Aorta (tissue), 5 donors: Measurements from ENCODE around the gene PLCB1. TPM values are rescaled to one million over a fixed set of nuclear protein-coding genes. Genes with fewer than 3 reads are reported as not detected.

Source experiments
- ATAC-seq: fragments of 200-7000 bp; cut with Tn5 transposase; one replicate; pipeline ENCODE4 v1.9.1; 2022; ENCODE audit warnings: moderate library complexity; ENCODE audit not compliant: low FRiP score
- DNase-seq, 2 donors: peaks; one replicate each; pipeline ENCODE4 v3.0.0-alpha.2; 2020
- H3K27ac ChIP-seq, 2 donors: one replicate each; pipeline ENCODE4 v1.5.1; 2013; ENCODE audit warnings: low read length in 2 of 2, mild to moderate bottlenecking in 2 of 2, moderate library complexity in 2 of 2, control low read depth in 1 of 2, inconsistent platforms in 1 of 2, low read depth in 1 of 2
- H3K27me3 ChIP-seq, 2 donors: one replicate each; pipeline ENCODE4 v1.6.1; 2013; ENCODE audit warnings: control low read depth in 1 of 2, low read length in 1 of 2, mild to moderate bottlenecking in 1 of 2, moderate library complexity in 1 of 2; ENCODE audit not compliant: insufficient read depth in 2 of 2, control insufficient read depth in 1 of 2
- H3K36me3 ChIP-seq, 2 donors: one replicate each; pipeline ENCODE4 v1.6.1; 2013; ENCODE audit warnings: control low read depth in 1 of 2, low read length in 1 of 2, mild to moderate bottlenecking in 1 of 2; ENCODE audit not compliant: insufficient read depth in 2 of 2, control insufficient read depth in 1 of 2
- H3K4me1 ChIP-seq, 2 donors: one replicate each; pipeline ENCODE4 v1.6.1; 2013; ENCODE audit warnings: low read length in 2 of 2, control low read depth in 1 of 2, mild to moderate bottlenecking in 1 of 2, moderate library complexity in 1 of 2; ENCODE audit not compliant: insufficient read depth in 2 of 2, control insufficient read depth in 1 of 2
- H3K4me3 ChIP-seq, 2 donors: one replicate each; pipeline ENCODE4 v1.5.1; 2013; ENCODE audit warnings: low read length in 2 of 2, control low read depth in 1 of 2, mild to moderate bottlenecking in 1 of 2
- H3K9me3 ChIP-seq: one replicate; pipeline ENCODE4 v1.6.1; 2013; ENCODE audit warnings: mild to moderate bottlenecking, low read length; ENCODE audit not compliant: control insufficient read depth
- WGBS, 2 donors: extraction: QIAGEN DNeasy Blood & Tissue Kit; methylation state at CpG; one replicate each; pipeline ENCODE4 v1.1.7; 2013; 5-methylcytosine and 5-hydroxymethylcytosine counted together
- intact Hi-C, 2 donors: fragments of 100-400 bp; cut with DNase I; formaldehyde crosslinking; loops; one replicate each; pipeline versions ENCODE4 v1.14.2 to v1.15.0; 2022
- polyA plus RNA-seq, 2 donors: library from polyadenylated mRNA; stranded (reverse); fragments of 200-250 nt; gene quantifications; one replicate each; pipeline ENCODE4 v1.2.3, GENCODE V29; 2013
- total RNA-seq, 2 donors: library from RNA; stranded (reverse); fragmentation: NEBNext Ultra II Directional; extraction: Animal tissue kit (Norgen Biotek cat#: 25700); gene quantifications; one replicate each; pipeline ENCODE4 v1.2.1, GENCODE V29; 2021
- donor health status: healthy with polysubstance abuse.
- donor health status: Bipolar disorder and iron deficiency.
- donor health status: DM: no; HTN: no; CAD: no.
- donor health status: DM: no; HTN: no; CAD: no.
- donor health status: DM: yes; HTN: yes; CAD: no.

Gene PLCB1
- total and polyA plus RNA-seq, 4 donors = 1.4 to 35.0 (median 6.6) TPM

GRCh38 chr20:8408587-8409307, 276.7 kb downstream of the PLCB1 start:
- Histone ChIP-seq H3K9me3 (no peaks in the 10 kb centered on the region), H3K27ac (no peak overlapping the region), H3K27me3 (no peaks in the 10 kb centered on the region), H3K36me3 (no peaks in the 10 kb centered on the region), H3K4me1 (no peaks in the 10 kb centered on the region), H3K4me3 (no peak overlapping the region)
- intact Hi-C loops = no loop called here
- DNase-seq (no peak), ATAC-seq (no peak)
- WGBS, 2 donors = 48 to 50% methylated on average over 4 of the region's 4 CpGs

GRCh38 chr20:8413691-8414090, 281.6 kb downstream of the PLCB1 start:
- peaks cover 0 to 1% of the 10 kb centered on the region in 2 donors for H3K27me3 ChIP-seq
- no peak for ATAC-seq
- WGBS, 2 donors = 98 to 99% methylated on average over 2 of the region's 2 CpGs

DNA sequence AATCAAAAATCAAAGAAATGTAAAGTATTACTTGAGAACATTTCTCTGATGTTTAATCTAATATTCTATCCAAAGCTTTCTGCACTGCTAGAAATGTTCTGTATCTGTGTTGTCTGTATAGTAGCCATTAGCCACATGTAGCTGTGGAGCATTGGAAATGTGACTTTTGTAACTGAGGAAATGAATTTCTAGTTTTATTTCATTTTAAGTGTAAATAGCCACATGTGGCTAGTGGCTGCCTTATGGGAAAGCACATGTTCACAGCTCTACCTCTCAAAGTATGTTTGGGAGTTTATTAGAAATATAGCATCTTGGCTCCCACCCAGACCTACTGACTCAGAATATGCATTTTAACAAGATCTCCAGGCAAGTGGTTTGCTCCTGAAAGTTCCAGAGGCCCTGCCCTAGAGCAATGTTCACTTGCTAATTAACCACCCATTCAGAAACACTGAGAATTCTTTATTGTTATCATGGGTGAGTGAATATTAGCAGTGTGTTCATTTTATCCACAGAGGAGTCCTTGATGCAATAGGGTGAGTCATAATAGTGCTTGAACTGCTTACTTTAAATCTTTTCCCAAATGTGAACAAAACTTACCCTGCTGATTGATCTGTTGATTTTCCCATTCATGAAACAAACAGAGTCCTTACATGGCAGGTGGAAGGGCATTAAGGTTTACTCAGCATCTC, 282.7 kb downstream of the PLCB1 start:
- H3K4me3 ChIP-seq = no peak overlapping the region
- no peak overlapping the region for H3K27ac ChIP-seq
- DNase-seq = no peak
- no peak for ATAC-seq
- intact Hi-C loops = no loop called here
- peaks cover 2% of the 10 kb centered on the region for H3K9me3 ChIP-seq
- H3K4me1 ChIP-seq = no peaks in the 10 kb centered on the region
- no peaks in the 10 kb centered on the region for H3K36me3 ChIP-seq
- H3K27me3 ChIP-seq = peaks cover 0 to 1% of the 10 kb centered on the region in 2 donors

More at GRCh38 chr20:8413691-8414090, 281.6 kb downstream of the PLCB1 start:
- H3K27ac ChIP-seq = no peak overlapping the region
- H3K36me3 ChIP-seq = no peaks in the 10 kb centered on the region
- H3K4me3 ChIP-seq = no peak overlapping the region
- intact Hi-C loops = no loop called here
- H3K4me1 ChIP-seq = no peaks in the 10 kb centered on the region
- DNase-seq = no peak
- peaks cover 2% of the 10 kb centered on the region for H3K9me3 ChIP-seq

GRCh38 chr20:8421981-8422380, 289.9 kb downstream of the PLCB1 start:
- ATAC-seq (no peak), DNase-seq (no peak)
- Histone ChIP-seq H3K27ac (no peak overlapping the region), H3K4me3 (no peak overlapping the region), H3K9me3 (peaks cover 2% of the 10 kb centered on the region), H3K36me3 (no peaks in the 10 kb centered on the region), H3K27me3 (no peaks in the 10 kb centered on the region), H3K4me1 (no peaks in the 10 kb centered on the region)
- WGBS, 2 donors = 58 to 70% methylated on average over 2 of the region's 2 CpGs
- intact Hi-C loops = no loop called here

DNA sequence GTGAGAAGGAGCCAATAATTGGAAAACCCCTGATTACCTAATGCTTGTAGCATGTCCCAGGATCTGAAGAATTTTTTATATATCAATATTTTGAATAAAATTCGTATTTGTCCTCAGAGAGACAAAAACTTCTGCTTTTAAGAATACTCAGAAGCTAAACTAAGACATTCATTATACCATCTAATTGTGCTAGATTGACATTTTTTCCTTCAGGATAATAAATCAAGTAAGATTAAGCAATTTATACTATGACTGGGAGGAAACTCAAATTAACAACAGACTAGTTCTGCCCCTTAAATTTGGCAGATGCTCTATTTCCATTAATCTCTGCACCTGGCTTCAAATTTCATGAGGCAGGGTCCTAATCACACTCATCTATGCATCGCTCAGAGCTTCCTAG, 291.4 kb downstream of the PLCB1 start:
- no peak for ATAC-seq
- intact Hi-C loops = no loop called here
- Histone ChIP-seq H3K9me3 (no peaks in the 10 kb centered on the region), H3K4me1 (no peaks in the 10 kb centered on the region), H3K27ac (no peak overlapping the region), H3K4me3 (no peak overlapping the region), H3K36me3 (no peaks in the 10 kb centered on the region), H3K27me3 (no peaks in the 10 kb centered on the region)
- DNase-seq = no peak
- 90 to 91% methylated on average over 2 of the region's 2 CpGs for WGBS, 2 donors

- Histone ChIP-seq H3K27ac (no peak overlapping the region), H3K4me1 (no peaks in the 10 kb centered on the region), H3K9me3 (no peaks in the 10 kb centered on the region), H3K27me3 (no peaks in the 10 kb centered on the region), H3K4me3 (no peak overlapping the region), H3K36me3 (no peaks in the 10 kb centered on the region)
- WGBS, 2 donors = 86 to 90% methylated on average over 2 of the region's 2 CpGs
- DNase-seq (no peak), ATAC-seq (no peak)
- intact Hi-C loops = no loop called here
These were observed 291.9 kb downstream of the PLCB1 start for GRCh38 chr20:8424010-8424409.

GRCh38 chr20:8425016-8425415, 292.9 kb downstream of the PLCB1 start:
- no peak overlapping the region for H3K27ac ChIP-seq
- WGBS, 2 donors = 68 to 92% methylated on average over 4 of the region's 4 CpGs
- ATAC-seq = no peak

GRCh38 chr20:8425802-8426201, 293.7 kb downstream of the PLCB1 start:
- Histone ChIP-seq H3K4me3 (no peak overlapping the region), H3K27ac (no peak overlapping the region), H3K36me3 (no peaks in the 10 kb centered on the region), H3K27me3 (no peaks in the 10 kb centered on the region), H3K4me1 (no peaks in the 10 kb centered on the region), H3K9me3 (no peaks in the 10 kb centered on the region)
- DNase-seq (no peak), ATAC-seq (no peak)
- 72 to 73% methylated on average over 4 of the region's 4 CpGs for WGBS, 2 donors
- intact Hi-C loops = no loop called here

More at GRCh38 chr20:8425016-8425415, 292.9 kb downstream of the PLCB1 start:
- intact Hi-C loops = no loop called here
- Histone ChIP-seq H3K36me3 (no peaks in the 10 kb centered on the region), H3K9me3 (no peaks in the 10 kb centered on the region), H3K4me3 (no peak overlapping the region), H3K27me3 (no peaks in the 10 kb centered on the region), H3K4me1 (no peaks in the 10 kb centered on the region)
- no peak for DNase-seq
